Measurements from ENCODE around the gene LTBR.

- TF ChIP-seq USF2 (IDR thresholded peaks at IDR 0.05; ENCODE audit: low read depth, low read length) (peak; percentile 44; the same call in 1 of the 2 replicates), CTCF (conservative IDR thresholded peaks at IDR 0.05; ENCODE audit: low read depth, low read length) (no peak), RFX5 (IDR thresholded peaks at IDR 0.05; ENCODE audit: low read depth, low read length) (no peak), POLR2A (IDR thresholded peaks at IDR 0.05; ENCODE audit: low read depth, low read length) (no peak), FOS (IDR thresholded peaks at IDR 0.05; ENCODE audit: low read depth, low read length) (peak; percentile 100), CHD1 (IDR thresholded peaks at IDR 0.05; ENCODE audit: low read depth, low read length) (0 out of 2 replicates have a peak, but pooled peaks have one; percentile 70)
These were observed 38.5 kb upstream of the LTBR start for GRCh38 chr12:6345319-6346091.
